ENCODE data around the gene SUSD1. TPM values are rescaled to one million over a fixed set of nuclear protein-coding genes. Genes with fewer than 3 reads are reported as not detected.

Gene SUSD1
- polyA plus RNA-seq, 6 donors from 2014 or later = 5.1 to 19.4 (median 9.1) TPM

- peaks cover 6 to 35% (median 20%) of the 10 kb centered on the region in 3 donors for H3K4me1 Mint-ChIP-seq
- H3K36me3 Mint-ChIP-seq = peaks cover 0 to 7% of the 10 kb centered on the region in 2 donors
- peaks cover 0 to 4% (median 3%) of the 10 kb centered on the region in 7 donors for H3K9me3 Mint-ChIP-seq
- no peak for DNase-seq
- peak overlapping the region in 1 of 6 donors; percentile 65 for H3K27ac Mint-ChIP-seq
- no peak for ATAC-seq (ENCODE audit: low read depth in 2 of 2)
- no peaks in the 10 kb centered on the region for H3K27me3 Mint-ChIP-seq
- no peak overlapping the region for H3K4me3 Mint-ChIP-seq
Measured at GRCh38 chr9:111994831-111995458, 180.2 kb downstream of the SUSD1 start.

DNA sequence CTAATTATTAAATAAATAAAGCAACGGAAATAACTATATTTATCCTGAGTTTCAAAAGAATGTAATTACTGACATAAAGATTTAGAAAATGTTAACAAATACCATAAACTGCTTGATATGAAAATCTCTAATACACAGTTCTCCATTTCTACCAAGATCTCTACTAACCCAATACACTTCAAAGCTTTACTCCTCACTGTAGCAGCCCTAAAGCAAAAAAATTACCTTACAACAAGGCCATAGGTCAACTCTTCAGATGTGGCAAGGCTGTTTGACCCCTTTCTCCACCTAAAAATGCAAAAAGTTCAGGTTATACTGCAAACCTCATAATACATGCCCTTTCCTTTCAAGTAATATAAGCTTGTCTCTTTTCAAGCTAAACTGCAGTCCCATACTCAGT lies 181.8 kb downstream of the SUSD1 start:
- H3K9me3 Mint-ChIP-seq = peaks cover 0 to 4% (median 3%) of the 10 kb centered on the region in 7 donors
- no peaks in the 10 kb centered on the region for H3K27me3 Mint-ChIP-seq
- ATAC-seq (ENCODE audit: low read depth in 2 of 2) = no peak
- H3K36me3 Mint-ChIP-seq = peaks cover 0 to 7% of the 10 kb centered on the region in 2 donors
- peaks cover 7 to 29% (median 20%) of the 10 kb centered on the region in 3 donors for H3K4me1 Mint-ChIP-seq
- DNase-seq = no peak
- H3K27ac Mint-ChIP-seq = peak overlapping the region in 1 of 6 donors; percentile 14
- H3K4me3 Mint-ChIP-seq = peak overlapping the region in 5 of 8 donors; percentile 3 to 50 (median 15)

GRCh38 chr9:111992523-111992922 lies 182.6 kb downstream of the SUSD1 start:
- no peak overlapping the region for H3K27ac Mint-ChIP-seq
- H3K36me3 Mint-ChIP-seq = peaks cover 0 to 7% of the 10 kb centered on the region in 2 donors
- H3K27me3 Mint-ChIP-seq = no peaks in the 10 kb centered on the region
- H3K4me1 Mint-ChIP-seq = peaks cover 10 to 25% (median 20%) of the 10 kb centered on the region in 3 donors
- no peak for ATAC-seq (ENCODE audit: low read depth in 2 of 2)
- no peak for DNase-seq
- peak overlapping the region in 2 of 8 donors; percentile 36 to 47 for H3K4me3 Mint-ChIP-seq
- peaks cover 0 to 4% (median 3%) of the 10 kb centered on the region in 7 donors for H3K9me3 Mint-ChIP-seq

- H3K4me1 Mint-ChIP-seq = peaks cover 13 to 31% (median 22%) of the 10 kb centered on the region in 3 donors
- H3K36me3 Mint-ChIP-seq = peaks cover 0 to 7% of the 10 kb centered on the region in 2 donors
- peaks cover 0 to 4% (median 3%) of the 10 kb centered on the region in 7 donors for H3K9me3 Mint-ChIP-seq
- H3K4me3 Mint-ChIP-seq = no peak overlapping the region
- no peak for ATAC-seq (ENCODE audit: low read depth in 2 of 2)
- no peaks in the 10 kb centered on the region for H3K27me3 Mint-ChIP-seq
- DNase-seq = no peak
- H3K27ac Mint-ChIP-seq = no peak overlapping the region
Measured at GRCh38 chr9:111991179-111991578, 183.9 kb downstream of the SUSD1 start.

Other genes with a start within 250 kb of the SUSD1 start
- 10 to 100 TPM; 23.8 to 61.3 (median 54.9) TPM for gene PTBP3, start 158.3 kb upstream of the SUSD1 start, polyA plus RNA-seq (ENCODE audit: low read depth in 6 of 6)
- gene HSDL2, start 204.8 kb upstream of the SUSD1 start, polyA plus RNA-seq (ENCODE audit: low read depth in 6 of 6) = 10 to 100 TPM; 24.0 to 42.3 (median 29.4) TPM